ENCODE measurements around the gene LSM4. TPM values are rescaled to one million over a fixed set of nuclear protein-coding genes. Genes with fewer than 3 reads are reported as not detected.

LSM4 gene
- total and polyA plus RNA-seq, 10 of the 15 experiments (the other 5 are each of a cell fraction or from before 2014, with no cell fraction given), result 12.6 to 652 (median 217) TPM

GRCh38 chr19:18257503-18258470, 65.1 kb downstream of the LSM4 start:
- Histone ChIP-seq H3K4me1 (ENCODE audit: control insufficient read depth, insufficient read depth, low read length) (peaks cover 5% of the 10 kb centered on the region), H3K9me3 (replicated peaks; ENCODE audit: control insufficient read depth, insufficient read depth, low read length) (no peaks in the 10 kb centered on the region), H3K27me3 (replicated peaks in 1 of 2; ENCODE audit: control insufficient read depth in 2 of 2, insufficient read depth in 2 of 2, low read length in 1 of 2) (no peaks in the 10 kb centered on the region), H3K4me2 (ENCODE audit: control insufficient read depth, insufficient read depth) (no peak overlapping the region), H4K20me1 (ENCODE audit: control insufficient read depth, insufficient read depth) (no peaks in the 10 kb centered on the region), H3K79me2 (ENCODE audit: control insufficient read depth, insufficient read depth, low read length) (no peaks in the 10 kb centered on the region), H3K9ac (ENCODE audit: control insufficient read depth, insufficient read depth, low read length) (no peak overlapping the region), H3K27ac (ENCODE audit: control insufficient read depth, insufficient read depth) (no peak overlapping the region), H3K4me3 (no peak overlapping the region), H2AFZ (ENCODE audit: control insufficient read depth, low read depth, low read length) (no peak overlapping the region), H3K36me3 (ENCODE audit: control insufficient read depth in 2 of 2, insufficient read depth in 2 of 2, low read length in 1 of 2) (no peaks in the 10 kb centered on the region)
- no peak for FAIRE-seq
- ChIA-PET RAD21 (ENCODE audit: unreplicated experiment) (interaction anchor here (0.8 to 1.1 kb wide), 2 partner anchors 22 to 71 kb away, joined by 3 read pairs; no protein-coding TSS in a partner anchor), SMC1A (ENCODE audit: uncharacterized antibody, unreplicated experiment) (no interaction called here), CTCF (interaction anchor here (1.3 kb wide), 1 partner anchor 22 kb away, joined by 3 read pairs; no protein-coding TSS in a partner anchor), POLR2A (no interaction called here)
- 73% methylated on average over 55 of the region's 55 CpGs for WGBS (ENCODE audit: insufficient coverage, insufficient replicate concordance, low lambda C conversion rate, missing lambda C conversion rate)
- DNase-seq (ENCODE audit: low read depth, low spot score), result no peak
- intact Hi-C loops (cut with micrococcal nuclease; ENCODE audit: unreplicated experiment) (no loop called here), in situ Hi-C loops (cut with MboI) (no loop called here)
- ATAC-seq, result no peak
- TF ChIP-seq SKIL (IDR thresholded peaks at IDR 0.05; ENCODE audit: low read depth, poor library complexity, severe bottlenecking) (no peak), ZNF274 (IDR thresholded peaks at IDR 0.05; ENCODE audit: insufficient read depth, insufficient read length) (no peak), POU2F2 (IDR thresholded peaks at IDR 0.05; ENCODE audit: borderline replicate concordance, low read depth, low read length) (no peak), POLR2AphosphoS5 (IDR thresholded peaks at IDR 0.05; ENCODE audit: low read length) (no peak), RB1 (IDR thresholded peaks at IDR 0.05; ENCODE audit: borderline replicate concordance) (no peak), MYC (IDR thresholded peaks at IDR 0.05; ENCODE audit: insufficient read depth, insufficient read length, insufficient replicate concordance, low read length, severe bottlenecking) (no peak), ZZZ3 (IDR thresholded peaks at IDR 0.05; ENCODE audit: control insufficient read depth, insufficient read length, low read depth) (no peak), MAX (IDR thresholded peaks at IDR 0.05; ENCODE audit: low read depth, low read length) (no peak), ZNF207 (IDR thresholded peaks at IDR 0.05; ENCODE audit: borderline replicate concordance) (no peak), POLR2AphosphoS2 (IDR thresholded peaks at IDR 0.05; ENCODE audit: low read depth, low read length) (no peak), STAT1 (conservative IDR thresholded peaks at IDR 0.05) (no peak), NR2C2 (IDR thresholded peaks at IDR 0.05; ENCODE audit: borderline replicate concordance, control insufficient read depth, insufficient read length, low read depth) (no peak), ZSCAN29 (IDR thresholded peaks at IDR 0.05) (no peak), CREM (IDR thresholded peaks at IDR 0.05; ENCODE audit: low read depth) (no peak), PKNOX1 (IDR thresholded peaks at IDR 0.05) (no peak), FOXM1 (IDR thresholded peaks at IDR 0.05; ENCODE audit: low read depth, low read length) (no peak)
- no TSS peak for BruUV-seq (replicated peaks)
